ENCODE results near the gene MBTPS2. TPM values are rescaled to one million over a fixed set of nuclear protein-coding genes. Genes with fewer than 3 reads are reported as not detected.
A peak's percentile ranks its signal among the peaks of the same experiment; 100 is the strongest.

Gene MBTPS2
- total and polyA plus RNA-seq, 8 donors: 1.2 to 20.2 (median 2.1) TPM; not detected in 1

DNA sequence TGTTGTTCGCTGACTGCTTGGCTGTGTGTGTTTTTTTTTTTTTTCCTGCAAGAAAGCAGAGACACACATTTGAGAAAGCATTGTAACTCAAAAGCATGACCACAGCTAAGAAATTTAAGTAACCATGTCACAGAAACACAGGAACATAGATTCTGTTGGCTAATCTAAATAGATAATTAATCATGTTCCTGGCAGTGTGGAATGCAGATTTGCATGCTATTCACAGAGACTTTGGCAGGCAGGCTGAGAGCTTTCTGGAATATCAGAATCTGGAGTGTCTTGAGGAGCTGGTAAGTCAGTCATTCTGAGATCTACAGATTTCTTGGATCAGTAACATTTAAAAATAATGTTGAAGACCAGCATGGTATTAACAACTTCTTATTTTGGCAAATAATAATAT is 67.8 kb downstream of the MBTPS2 start:
- intact Hi-C loops (cut with DNase I; ENCODE audit: low total_unique reads): no loop called here
- Histone ChIP-seq H3K27me3 (no peaks in the 10 kb centered on the region), H3K9me3 (peaks cover 0 to 4% (median 0%) of the 10 kb centered on the region in 4 donors), H3K27ac (no peak overlapping the region), H3K4me3 (no peak overlapping the region), H3K36me3 (no peaks in the 10 kb centered on the region), H3K4me1 (no peaks in the 10 kb centered on the region)
- 42 to 72% (median 44%) methylated on average over 1 of the region's 1 CpG for WGBS, 5 donors
- peak in 1 of 2 donors; percentile 32 for DNase-seq
- TF ChIP-seq POLR2A (IDR thresholded peaks at IDR 0.05): no peak
- TF ChIP-seq, protein P1, sequence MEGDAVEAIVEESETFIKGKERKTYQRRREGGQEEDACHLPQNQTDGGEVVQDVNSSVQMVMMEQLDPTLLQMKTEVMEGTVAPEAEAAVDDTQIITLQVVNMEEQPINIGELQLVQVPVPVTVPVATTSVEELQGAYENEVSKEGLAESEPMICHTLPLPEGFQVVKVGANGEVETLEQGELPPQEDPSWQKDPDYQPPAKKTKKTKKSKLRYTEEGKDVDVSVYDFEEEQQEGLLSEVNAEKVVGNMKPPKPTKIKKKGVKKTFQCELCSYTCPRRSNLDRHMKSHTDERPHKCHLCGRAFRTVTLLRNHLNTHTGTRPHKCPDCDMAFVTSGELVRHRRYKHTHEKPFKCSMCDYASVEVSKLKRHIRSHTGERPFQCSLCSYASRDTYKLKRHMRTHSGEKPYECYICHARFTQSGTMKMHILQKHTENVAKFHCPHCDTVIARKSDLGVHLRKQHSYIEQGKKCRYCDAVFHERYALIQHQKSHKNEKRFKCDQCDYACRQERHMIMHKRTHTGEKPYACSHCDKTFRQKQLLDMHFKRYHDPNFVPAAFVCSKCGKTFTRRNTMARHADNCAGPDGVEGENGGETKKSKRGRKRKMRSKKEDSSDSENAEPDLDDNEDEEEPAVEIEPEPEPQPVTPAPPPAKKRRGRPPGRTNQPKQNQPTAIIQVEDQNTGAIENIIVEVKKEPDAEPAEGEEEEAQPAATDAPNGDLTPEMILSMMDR (IDR thresholded peaks at IDR 0.05): no peak
- no peak for TF ChIP-seq EP300 (IDR thresholded peaks at IDR 0.05)
- TF ChIP-seq POLR2AphosphoS5 (IDR thresholded peaks at IDR 0.05): no peak

DNA sequence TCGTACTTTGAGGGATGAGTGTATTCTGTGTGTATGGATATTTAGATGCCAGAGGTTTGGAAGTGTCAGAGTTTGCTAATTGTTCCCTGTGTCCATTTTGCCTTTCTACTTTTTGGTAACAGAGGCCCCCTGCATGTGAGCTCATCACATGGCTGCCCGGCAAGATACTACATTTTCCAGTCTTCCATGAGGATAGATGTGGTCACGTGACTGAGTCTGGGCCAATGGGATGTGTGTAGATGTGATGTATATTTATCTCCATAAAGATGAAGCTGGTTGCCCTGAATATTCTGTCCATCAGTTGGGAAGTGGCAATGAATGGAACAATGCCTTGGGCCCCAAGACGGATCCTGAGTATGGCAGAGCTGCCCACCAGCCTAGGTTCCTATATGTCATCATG is 72.1 kb downstream of the MBTPS2 start:
- no peak for TF ChIP-seq EP300 (IDR thresholded peaks at IDR 0.05)
- no peak for TF ChIP-seq POLR2AphosphoS5 (IDR thresholded peaks at IDR 0.05)
- no peak for TF ChIP-seq POLR2A (IDR thresholded peaks at IDR 0.05)
- H3K4me3 ChIP-seq: no peak overlapping the region
- H3K27ac ChIP-seq: no peak overlapping the region
- no peak for DNase-seq
- peaks cover 0 to 4% (median 0%) of the 10 kb centered on the region in 4 donors for H3K9me3 ChIP-seq
- H3K4me1 ChIP-seq: no peaks in the 10 kb centered on the region
- WGBS, 5 donors: 86 to 100% (median 93%) methylated on average over 4 of the region's 4 CpGs
- intact Hi-C loops (cut with DNase I; ENCODE audit: low total_unique reads): no loop called here
- H3K36me3 ChIP-seq: no peaks in the 10 kb centered on the region
- H3K27me3 ChIP-seq: no peaks in the 10 kb centered on the region

DNA sequence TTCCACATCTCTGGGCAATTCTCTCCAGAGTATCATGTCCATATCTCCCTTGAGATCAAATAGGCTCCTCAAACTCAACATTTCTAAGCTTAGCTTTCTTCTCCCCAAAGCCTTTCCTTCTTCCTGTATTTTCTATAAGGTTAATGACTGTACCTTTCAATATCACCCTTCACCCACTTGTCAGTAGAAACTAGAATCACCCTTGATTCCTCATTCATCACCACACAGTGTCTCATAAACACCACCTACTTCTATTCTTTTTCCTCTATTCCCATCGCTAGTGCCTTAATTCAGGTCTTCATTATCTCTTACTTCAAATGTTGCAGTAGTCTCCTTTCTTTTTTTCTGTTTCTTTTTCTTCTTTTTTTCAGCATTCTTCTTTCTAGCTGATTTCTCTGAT is 72.8 kb downstream of the MBTPS2 start:
- H3K36me3 ChIP-seq: no peaks in the 10 kb centered on the region
- 70 to 100% (median 88%) methylated on average over 1 of the region's 1 CpG for WGBS, 5 donors
- no peaks in the 10 kb centered on the region for H3K4me1 ChIP-seq
- intact Hi-C loops (cut with DNase I; ENCODE audit: low total_unique reads): no loop called here
- no peaks in the 10 kb centered on the region for H3K27me3 ChIP-seq
- H3K4me3 ChIP-seq: no peak overlapping the region
- H3K27ac ChIP-seq: no peak overlapping the region
- H3K9me3 ChIP-seq: peaks cover 0 to 4% (median 0%) of the 10 kb centered on the region in 4 donors
- no peak for DNase-seq
- no peak for TF ChIP-seq EP300 (IDR thresholded peaks at IDR 0.05)
- TF ChIP-seq POLR2A (IDR thresholded peaks at IDR 0.05): no peak
- no peak for TF ChIP-seq POLR2AphosphoS5 (IDR thresholded peaks at IDR 0.05)
- TF ChIP-seq, protein P1 (IDR thresholded peaks at IDR 0.05): no peak

DNA sequence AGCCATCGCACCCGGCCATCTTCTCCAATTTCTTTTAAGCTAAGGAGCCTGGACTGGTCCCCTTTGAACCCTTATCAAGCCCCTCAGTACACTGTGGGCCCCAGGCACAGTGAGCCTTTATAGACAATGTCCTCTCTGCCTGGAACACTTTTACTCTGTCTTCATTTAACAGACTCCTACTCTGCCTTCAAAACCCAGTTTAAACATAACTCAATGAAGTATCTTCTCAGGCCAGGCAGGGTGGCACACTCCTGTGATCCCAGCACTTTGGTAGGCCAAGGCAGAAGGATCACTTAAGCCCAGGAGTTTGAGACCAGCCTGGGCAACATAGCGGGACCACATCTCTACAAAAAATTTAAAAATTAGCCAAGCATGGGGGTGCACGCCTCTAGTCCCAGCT is 73.6 kb downstream of the MBTPS2 start:
- no peaks in the 10 kb centered on the region for H3K36me3 ChIP-seq
- DNase-seq: no peak
- WGBS, 5 donors: 85 to 100% (median 97%) methylated on average over 4 of the region's 4 CpGs
- no peak overlapping the region for H3K27ac ChIP-seq
- H3K9me3 ChIP-seq: peaks cover 0 to 5% (median under 1%) of the 10 kb centered on the region in 4 donors
- H3K4me1 ChIP-seq: no peaks in the 10 kb centered on the region
- H3K27me3 ChIP-seq: no peaks in the 10 kb centered on the region
- intact Hi-C loops (cut with DNase I; ENCODE audit: low total_unique reads): no loop called here
- H3K4me3 ChIP-seq: no peak overlapping the region
- no peak for TF ChIP-seq POLR2A (IDR thresholded peaks at IDR 0.05)
- TF ChIP-seq, protein P1 (IDR thresholded peaks at IDR 0.05): no peak
- TF ChIP-seq EP300 (IDR thresholded peaks at IDR 0.05): no peak
- no peak for TF ChIP-seq POLR2AphosphoS5 (IDR thresholded peaks at IDR 0.05)

DNA sequence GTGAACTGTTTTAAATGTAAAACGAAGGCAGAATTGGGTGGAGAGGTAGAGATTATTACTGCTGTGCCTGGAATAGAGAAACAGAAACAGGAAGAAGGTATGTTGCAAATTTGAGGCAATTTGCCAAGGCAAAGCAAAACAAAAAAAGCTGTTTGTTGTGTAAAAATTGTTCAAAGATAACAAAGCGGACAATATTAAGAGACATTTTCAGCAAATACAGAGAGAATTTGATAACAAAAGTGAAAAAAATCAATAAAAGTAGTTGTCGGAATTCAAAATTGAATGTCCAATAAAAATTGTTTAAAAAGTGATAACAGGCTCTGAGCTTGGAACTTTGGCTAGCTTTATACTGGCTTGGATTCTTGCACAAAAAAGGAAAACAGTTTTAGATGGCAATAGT is 86.7 kb downstream of the MBTPS2 start:
- TF ChIP-seq EP300 (IDR thresholded peaks at IDR 0.05) (no peak), POLR2A (IDR thresholded peaks at IDR 0.05) (no peak), POLR2AphosphoS5 (IDR thresholded peaks at IDR 0.05) (no peak)
- TF ChIP-seq, protein P1 (IDR thresholded peaks at IDR 0.05): no peak
- no peaks in the 10 kb centered on the region for H3K36me3 ChIP-seq
- H3K4me3 ChIP-seq: no peak overlapping the region
- intact Hi-C loops (cut with DNase I; ENCODE audit: low total_unique reads): no loop called here
- no peaks in the 10 kb centered on the region for H3K4me1 ChIP-seq
- no peaks in the 10 kb centered on the region for H3K27me3 ChIP-seq
- peak overlapping the region in 3 of 5 donors; percentile 20 to 35 (median 33) for H3K27ac ChIP-seq
- DNase-seq: no peak
- H3K9me3 ChIP-seq: no peaks in the 10 kb centered on the region
- 15 to 45% (median 30%) methylated on average over 3 of the region's 3 CpGs for WGBS, 5 donors

Measured in stomach (tissue), 9 donors.